ENCODE measurements around the gene SLC66A2.

SLC66A2 gene

DNA sequence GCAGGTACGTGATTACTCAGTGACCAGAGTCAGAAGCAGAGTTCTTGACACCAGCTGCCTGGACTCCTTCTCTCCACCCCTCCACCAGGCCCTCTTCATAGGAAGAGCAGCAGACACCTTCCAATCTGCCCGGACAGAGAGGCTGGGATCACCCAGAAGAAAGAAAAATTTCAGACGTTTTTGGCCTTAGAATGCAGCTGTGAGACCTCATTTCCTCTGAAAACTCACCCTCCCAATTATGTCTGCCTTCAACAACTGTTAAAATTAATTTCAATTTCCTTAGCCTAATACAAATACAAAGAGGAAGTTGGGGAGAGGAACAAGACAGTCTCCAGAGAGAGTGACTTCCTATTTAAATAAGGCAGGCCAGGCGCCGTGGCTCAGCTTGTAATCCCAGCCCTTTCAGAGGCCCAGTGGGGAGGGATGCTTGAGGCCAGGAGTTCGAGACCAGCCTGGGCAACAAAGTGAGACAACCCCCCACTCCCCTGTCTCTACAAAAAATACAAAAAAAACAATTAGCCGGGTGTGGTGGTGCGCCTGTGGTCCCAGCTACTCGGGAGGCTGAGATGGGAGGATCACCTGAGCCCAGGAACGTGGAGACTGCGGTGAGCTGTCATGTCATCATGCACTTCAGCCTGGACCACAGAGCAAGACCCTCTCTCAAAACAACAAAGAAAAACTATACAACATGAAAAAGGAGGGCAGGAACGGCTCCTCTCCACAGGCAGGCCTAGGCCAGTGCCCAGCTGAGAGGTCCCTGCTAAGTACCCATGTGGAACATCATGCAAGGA is 1.6 kb downstream of the SLC66A2 start:
- DNase-seq = peak; percentile 55

DNA sequence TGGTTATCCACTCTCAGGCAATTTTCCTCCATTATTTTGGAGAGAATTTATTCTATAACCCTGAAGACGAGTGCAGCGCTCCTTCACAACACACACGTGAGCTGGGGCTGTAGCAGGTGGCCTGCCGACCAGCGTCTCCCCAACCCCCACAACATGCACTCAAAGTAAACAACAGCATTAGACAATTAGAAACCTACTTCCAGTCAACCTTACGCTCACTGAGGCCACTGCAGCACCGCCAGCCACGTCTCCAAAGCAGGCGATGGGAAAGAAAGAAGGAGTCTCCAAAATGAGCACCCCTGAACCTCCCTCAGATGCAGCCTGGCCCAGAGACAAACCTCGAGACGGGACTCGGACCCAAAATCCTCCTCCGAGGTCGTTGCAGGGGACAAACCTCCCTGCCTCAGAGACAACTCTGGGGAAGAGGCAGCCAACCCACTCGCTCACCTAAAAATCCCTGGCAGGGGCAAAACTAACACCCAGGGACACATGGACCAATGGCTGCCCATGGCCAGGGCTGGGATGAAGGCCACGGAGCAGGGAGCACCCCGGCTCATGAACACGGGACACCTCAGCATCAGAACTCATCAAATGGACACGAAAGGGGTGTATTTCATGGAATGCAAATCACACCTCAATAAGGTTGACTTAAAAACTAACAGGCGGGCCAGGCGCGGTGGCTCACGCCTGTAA is 2.6 kb downstream of the SLC66A2 start:
- peak; percentile 45 for DNase-seq

DNA sequence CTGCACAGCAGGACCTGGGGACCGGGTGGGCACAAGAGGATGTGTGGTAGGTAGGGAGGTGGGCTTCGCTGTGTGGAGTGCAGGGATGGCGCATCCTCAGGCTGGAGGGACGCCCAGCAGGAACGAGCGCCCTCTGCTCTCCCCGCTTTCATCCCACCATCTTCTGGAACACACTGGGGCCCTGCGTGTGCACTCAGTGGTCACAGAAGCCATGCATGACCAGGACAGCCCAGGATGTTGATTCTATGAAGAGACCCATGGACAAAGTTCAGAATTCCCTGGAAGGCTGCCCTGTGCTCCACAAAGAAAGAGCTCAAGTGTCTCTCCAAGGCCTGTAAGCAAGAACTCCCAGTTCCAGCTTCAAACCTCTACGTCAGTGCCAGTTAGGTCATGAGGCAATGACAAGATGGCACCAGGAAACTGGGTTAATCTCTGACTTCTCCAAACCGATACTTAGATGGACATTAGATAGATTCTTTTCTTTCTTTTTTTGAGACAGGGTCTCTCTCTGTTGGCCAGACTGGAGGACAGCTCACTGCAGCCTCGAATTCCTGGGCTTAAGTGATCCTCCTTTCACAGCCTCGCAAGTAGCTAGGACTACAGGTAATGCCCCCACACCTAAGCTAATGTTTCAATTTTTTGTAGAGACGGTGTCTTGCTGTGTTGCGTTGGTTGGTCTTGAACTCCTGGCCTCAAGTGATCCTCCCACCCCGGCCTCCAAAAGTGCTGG is 3.4 kb downstream of the SLC66A2 start:
- DNase-seq = peak; percentile 59

DNA sequence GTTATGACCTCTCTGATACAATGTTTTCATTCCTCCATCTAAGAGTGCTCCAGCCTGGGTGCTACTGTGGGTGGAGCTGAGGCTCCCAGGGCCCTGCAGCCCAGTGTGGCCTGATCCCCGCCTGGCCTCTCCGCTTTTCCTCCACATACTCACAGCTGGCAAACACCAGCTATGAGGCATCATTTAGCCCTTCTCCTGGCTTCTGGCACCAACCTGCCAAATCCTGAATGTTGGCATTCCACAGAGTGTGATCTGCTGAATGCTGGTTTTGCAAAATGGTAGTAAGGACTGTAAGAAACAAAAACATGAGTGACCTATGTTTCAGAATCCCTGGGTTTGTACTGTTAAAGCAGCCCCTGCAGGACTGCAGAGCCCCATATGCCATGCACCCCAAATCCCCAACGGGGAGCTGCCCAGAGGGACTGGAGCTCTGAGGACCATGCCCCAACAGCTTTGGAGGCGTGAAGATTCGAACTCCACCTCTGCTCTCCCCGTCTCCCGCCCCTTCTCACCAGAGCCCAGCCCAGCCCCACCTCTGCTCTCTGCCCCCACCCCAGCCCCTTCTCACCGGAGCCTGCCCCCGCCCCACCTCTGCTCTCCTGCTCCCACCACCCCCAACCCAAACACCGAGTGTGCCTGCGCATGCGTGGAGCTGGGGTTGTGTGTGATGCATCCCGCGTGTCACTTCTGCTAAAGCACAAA is 4.2 kb downstream of the SLC66A2 start:
- peak; percentile 46 for DNase-seq

DNA sequence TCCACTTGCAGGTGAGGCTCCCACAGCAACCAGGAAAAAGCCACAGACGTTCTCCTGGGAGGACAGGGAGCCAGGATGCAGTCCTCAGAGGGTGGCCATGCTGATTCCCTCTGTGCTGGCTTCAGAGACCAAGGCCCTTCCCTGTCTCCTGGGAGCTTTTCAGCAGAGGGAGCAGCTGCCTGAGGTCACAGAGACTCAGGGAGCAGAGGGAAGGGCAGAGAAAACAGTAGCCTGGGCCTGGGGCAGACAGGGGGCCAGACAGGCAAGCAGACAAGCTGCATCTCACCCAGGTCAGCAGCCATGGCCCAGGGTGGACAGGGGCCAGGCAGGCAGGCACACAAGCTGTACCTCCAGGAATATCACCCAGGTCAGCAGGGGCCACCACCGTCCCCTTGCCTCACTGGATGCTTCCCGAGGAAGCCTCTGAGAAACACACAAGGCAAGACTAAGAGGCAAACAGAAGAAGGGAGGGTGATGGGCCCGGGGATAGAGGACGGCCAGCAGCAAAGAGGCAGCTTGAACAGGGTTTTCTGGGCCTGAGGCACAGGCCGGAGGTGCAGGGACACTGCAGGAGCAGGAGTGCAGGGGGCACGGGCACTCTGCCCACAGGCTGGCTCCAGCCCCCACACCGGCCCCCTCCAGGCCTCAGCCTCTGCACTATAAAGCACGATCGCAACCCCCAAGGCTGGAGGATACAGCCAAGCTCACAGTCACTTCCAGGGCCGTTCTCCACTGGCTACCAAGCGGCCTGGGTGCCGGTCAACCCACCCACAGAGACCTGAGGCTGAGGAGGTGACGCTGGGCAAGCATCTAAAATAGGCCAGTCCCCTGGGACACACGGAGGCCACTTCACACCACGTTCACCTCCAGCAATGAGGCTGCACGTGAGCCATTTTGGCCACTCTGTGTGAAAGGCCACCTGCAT is 6.1 kb downstream of the SLC66A2 start:
- DNase-seq = peak; percentile 57

DNA sequence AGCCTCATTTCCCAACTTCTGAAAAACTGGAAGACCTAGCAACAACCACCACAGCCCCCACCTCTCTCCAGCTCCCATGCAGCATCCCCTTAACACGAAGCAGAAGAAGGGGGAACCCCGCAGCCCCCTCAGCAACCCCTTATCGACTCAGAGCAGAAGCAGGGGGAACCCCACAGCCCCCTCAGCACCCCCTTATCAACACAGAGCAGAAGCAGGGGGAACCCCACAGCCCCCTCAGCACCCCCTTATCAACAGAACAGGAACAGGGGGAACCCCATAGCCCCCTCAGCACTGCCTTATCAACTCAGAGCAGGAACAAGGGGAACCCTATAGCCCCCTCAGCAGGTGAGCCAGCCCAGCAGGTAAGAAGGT is 6.7 kb downstream of the SLC66A2 start:
- DNase-seq = peak; percentile 55

DNA sequence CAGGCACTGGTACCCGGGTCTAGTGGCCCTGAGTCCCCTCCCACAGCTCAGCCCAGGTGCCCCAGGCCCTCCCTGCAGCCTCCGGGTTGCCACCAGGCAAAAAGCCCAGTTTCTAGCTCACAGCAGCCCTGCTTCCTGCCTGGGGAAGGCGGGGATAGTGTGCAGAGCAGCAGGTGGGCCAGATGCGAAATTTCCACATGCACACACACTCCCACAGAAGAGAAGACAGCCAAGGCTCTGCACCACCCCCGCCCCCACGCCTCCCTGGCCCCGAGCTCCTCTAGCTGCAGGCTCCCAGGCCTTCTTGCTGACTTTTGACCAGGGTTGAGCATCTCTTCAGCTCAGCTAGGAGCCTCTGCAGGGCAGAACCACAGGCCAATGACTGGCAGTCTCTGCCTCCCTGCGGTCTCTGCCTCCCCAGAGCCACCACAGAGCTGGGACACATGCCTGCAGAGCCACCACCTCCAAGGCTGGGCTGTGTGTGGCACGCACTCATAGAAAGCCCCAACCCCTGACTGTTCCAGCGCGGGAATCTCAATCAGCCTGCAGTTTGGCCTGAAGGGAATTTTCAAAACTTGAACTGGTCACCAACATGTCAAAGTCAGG is 7.2 kb downstream of the SLC66A2 start:
- peak; percentile 64 for DNase-seq

DNA sequence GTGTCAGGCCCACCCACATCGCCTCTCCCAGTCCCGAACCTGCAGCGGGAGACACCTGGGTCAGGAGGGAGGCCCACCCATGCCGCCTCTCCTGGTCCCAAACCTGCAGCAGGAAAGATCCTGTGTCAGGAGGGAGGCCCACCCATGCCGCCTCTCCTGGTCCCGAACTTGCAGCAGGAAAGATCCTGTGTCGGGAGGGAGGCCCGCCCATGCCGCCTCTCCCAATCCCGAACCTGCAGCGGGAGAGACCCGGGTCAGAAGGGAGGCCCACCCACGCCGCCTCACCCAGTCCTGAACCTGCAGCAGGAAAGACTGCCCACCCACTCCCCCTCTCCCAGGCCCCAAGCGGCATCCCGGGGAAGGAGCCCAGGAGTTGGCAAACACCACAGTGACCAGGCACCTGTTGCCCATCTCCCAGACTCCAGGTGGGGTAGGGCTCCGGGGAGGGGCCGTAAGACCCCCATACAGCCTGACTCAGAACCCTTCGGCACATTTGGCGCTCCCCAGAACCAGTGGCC is 7.8 kb downstream of the SLC66A2 start:
- no peak for DNase-seq

DNA sequence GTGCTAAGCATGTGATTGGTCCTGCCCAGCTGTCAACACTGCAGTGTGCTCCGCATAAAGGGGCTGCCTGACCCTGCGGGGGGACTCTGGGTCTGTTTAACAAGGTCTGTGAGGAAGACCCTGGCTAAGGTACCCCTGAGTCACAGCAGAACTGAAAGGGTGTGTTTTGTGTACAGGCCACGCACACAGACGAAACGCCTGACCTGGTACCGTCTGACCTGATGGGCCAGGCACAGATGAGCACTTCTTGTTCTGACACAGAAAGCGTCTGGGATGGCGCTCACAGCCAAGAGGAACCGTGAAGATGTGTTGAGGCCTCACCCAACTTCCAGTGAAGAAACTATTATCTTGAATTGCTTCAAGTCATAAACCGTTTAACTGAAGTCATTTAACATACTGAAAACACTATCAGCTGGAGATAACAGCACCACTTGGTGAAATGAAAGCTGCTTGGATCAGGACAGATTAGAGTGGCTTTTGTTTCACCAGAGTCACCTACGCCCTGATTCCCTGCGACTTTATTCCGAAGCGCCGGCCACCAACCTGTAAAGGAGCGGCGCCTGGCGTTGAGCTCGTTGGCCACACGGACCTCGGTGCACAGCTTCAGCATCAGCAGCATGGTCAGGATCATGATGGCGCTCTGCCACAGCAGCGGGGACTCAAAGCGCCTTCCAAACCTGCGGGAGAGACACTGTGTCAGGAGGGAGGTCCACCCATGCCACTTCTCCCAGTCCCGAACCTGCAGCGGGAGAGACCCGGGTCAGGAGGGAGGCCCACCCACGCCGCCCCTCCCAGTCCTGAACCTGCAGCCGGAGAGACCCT is 8.5 kb downstream of the SLC66A2 start:
- peak; percentile 60 for DNase-seq

DNA sequence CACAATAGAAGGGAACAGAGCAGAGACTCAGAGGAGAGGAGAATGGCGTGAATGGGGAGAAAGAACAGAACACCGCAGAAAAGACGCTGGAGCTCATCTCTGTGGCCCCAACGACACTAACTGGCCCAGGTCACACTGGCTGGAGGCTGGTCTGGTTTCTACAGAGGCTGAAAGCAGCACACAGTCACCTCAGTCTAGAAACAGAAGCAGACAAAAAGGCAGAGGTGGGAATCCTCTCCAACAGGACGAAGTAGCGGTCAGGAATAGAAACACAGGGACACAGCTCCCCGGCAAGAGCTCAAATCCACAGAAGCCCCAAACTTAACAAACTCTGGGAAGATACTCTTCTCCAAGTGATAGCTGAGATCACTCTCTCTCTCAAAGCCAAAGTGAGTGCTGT is 9.2 kb downstream of the SLC66A2 start:
- DNase-seq = peak; percentile 34

DNA sequence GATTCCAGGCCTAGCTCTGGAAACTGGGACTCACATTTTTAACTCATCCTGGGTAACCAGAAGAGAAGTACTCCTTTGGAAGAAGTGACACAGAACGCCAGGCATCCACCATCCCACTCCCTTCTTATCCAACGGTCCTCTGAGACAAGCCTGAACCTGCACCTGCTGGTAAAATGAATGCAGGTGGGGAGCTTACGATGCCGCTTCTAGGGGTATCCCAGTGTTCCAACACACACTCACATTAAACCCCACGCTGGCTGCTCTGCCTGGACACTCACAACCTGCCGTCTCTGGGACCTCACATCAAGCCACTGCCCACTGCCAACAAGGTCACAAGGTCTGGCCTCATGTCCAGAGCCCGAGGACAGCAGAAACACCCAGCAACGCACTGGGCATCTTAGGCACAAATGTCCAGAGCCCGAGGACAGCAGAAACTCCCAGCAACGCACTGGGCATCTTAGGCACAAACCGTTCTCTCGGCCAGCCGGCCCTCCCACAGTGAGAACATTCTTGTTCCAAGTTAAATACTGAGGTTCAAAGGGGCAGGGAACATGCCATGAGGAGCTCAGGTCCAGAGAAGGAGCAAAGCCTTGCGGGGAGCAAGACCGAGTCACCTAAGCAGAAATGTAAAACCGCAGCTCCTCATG is 9.9 kb downstream of the SLC66A2 start:
- DNase-seq = peak; percentile 43

DNA sequence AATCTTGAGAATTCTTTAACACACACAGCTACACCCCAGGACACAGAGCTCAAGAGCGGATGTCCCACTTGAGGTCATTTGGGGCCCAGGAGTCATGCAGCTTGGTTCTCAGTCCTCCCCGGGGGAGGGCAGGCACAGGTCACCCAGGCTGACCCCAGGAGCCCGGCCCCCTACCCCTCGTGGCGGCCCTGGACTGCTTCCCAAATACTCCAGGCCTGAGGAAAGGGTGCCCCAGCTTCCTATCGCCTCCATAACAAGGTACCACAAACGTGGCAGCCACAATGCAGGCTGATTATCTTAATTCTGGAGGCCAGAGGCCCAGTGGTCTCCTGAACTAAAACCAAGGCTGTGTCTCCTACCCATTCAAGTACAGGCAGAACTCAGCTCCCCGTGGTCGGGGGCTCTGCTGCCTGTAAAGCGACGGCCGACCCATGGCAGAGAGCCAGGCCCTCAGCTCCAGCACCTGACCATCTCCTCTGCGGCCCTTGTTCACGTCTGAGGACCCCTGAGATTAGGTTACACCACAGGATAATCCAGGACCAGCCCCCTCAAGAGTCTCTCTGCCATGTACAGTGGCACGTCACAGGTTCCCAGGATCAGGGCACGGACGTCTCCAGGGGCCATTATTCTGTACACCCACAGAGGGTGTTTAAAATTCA is 10.5 kb downstream of the SLC66A2 start:
- DNase-seq = peak; percentile 51

DNA sequence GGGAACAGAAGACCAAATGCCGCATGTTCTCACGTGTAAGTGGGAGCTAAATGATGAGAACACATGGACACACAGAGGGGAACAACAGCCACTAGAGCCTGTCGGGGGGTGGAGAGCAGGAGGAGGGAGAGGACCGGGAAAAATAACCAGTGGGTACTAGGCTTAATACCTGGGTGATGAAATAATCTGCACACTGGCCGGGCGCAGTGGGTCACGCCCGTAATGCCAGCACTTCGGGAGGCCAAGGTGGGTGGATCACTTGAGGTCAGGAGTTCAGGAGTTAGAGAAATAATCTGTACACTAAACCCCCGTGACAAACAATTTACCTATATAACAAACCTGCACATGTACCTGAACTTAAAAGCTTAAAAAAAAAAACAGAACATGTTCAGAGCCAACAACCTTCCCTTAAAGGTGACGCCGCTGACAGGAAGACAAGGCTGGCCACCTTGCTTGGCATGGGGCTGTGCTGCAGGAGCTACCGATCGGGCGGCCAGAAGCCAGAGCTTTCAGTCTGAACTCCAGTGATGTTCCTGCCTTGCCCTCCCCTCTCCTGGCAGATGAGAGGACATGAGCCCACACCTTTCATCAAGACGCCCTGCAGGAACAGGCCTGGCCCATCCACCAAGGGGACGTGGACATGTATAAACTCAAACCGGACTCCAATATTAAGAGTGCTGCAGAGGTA is 11.2 kb downstream of the SLC66A2 start:
- peak; percentile 31 for DNase-seq

DNA sequence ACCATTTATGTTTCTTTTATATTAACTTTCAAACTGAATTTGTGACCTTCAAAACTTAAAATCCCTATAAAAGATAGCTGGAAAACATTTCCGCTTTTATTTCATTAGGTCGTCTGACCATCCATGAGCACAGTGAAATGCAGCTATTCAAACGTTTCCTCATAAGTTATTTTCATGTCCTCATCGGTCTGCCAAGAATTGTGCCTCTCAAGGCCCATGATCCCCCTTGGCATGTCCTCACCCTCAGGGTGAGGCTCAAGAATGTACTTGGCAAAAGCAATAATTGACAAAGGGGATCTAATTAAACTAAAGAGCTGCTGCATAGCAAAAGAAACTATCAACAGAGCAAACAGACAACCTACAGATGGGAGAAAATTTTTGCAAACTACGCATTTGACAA is 12.4 kb downstream of the SLC66A2 start:
- no peak for DNase-seq

DNA sequence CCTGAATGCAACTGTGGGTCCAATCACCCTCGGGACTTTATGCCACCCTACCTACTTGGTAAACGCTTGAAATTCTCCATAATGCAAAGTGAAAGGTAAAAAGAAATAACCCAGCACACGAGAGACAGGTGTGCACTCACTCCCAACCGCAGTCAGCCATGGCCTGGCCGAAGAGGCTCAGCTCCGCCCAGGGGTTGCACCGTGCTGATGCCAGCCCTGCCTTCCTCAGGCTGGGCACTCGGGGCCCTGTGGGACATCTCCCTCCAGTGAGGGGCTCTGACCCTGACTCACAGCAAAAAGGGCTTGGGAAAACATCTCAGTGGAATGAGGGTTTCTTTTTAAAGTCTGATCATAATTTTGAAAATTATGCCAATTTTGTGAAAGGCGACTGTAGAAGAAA is 13.3 kb downstream of the SLC66A2 start:
- DNase-seq = peak; percentile 34

DNA sequence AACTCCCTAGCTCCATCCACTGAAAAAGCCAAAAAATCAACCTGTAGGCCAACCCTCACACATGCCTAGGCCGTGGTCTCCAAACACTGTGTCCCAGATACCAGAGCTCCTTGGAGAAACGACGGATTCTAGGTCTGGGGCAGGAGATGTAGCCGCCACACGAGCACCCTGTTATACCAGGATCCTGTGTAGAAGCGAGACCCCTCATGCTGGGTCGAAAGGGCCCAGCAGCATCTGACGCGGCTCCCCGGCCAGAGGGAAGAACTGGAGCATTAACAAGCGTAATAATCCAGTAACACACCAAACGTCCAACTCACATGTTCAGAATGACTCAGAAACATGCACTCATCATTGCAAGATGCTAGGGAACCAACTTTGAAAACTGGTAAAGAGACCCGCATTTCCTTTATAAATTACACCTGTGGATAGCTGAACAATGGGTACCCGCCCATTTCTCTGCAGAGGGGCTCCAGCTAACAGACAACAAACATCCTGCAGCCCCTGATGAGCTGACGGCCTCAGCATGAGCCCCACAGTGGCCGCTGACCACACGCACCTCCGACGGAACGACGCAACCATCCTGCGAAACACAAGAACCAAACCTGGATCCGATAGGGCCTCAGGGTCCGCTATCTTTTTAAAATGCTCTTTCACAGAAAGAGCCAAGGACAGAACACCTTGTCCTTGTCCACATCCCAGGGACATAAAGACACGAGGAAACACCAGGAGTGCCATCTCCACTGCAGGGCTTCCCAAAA is 14.2 kb downstream of the SLC66A2 start:
- peak; percentile 38 for DNase-seq

DNA sequence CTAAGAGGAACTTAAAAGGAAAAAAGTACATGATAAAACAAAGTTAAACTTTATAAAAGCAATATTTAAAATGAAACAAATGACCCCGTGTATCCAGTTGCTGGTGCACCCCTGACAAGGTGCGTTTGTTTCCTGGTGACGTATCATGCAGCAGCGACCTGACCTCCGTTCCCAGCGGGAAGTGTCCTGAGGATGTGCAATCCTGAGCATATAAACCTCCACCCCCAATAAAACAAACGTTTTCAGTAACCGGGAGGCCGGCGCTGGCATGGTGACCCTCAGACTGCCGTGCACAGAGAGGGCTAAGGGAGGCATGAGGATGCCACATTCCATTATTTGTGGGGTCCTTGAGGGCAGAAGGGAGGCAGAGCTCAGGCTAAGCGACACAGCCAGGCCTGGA is 14.8 kb downstream of the SLC66A2 start:
- DNase-seq = peak; percentile 39

DNA sequence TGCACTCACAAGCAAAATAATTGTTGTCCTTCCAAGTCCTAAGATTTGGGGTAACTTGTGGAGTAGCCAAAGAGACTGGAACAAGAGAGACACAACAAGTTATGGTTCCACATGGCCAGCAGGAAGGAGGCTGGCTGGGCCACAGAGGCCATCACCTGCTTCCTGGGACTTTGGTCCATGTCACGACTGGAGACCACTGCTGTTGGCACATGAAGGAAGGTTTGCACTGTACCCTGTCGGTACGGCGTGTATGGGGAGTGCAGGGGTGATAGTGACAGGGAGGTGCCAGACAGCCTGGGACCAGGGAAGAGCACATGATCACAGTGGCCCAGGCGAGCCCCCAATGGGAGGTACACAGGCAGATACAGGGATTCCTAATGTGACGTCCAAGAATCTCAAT is 15.5 kb downstream of the SLC66A2 start:
- peak; percentile 27 for DNase-seq
